ENCODE results near the gene CEP164. TPM values are rescaled to one million over a fixed set of nuclear protein-coding genes. Genes with fewer than 3 reads are reported as not detected.

CEP164 gene
- total RNA-seq, 1 donor from 2014 or later: 28.8 TPM

- TF ChIP-seq, protein P1, sequence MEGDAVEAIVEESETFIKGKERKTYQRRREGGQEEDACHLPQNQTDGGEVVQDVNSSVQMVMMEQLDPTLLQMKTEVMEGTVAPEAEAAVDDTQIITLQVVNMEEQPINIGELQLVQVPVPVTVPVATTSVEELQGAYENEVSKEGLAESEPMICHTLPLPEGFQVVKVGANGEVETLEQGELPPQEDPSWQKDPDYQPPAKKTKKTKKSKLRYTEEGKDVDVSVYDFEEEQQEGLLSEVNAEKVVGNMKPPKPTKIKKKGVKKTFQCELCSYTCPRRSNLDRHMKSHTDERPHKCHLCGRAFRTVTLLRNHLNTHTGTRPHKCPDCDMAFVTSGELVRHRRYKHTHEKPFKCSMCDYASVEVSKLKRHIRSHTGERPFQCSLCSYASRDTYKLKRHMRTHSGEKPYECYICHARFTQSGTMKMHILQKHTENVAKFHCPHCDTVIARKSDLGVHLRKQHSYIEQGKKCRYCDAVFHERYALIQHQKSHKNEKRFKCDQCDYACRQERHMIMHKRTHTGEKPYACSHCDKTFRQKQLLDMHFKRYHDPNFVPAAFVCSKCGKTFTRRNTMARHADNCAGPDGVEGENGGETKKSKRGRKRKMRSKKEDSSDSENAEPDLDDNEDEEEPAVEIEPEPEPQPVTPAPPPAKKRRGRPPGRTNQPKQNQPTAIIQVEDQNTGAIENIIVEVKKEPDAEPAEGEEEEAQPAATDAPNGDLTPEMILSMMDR (IDR thresholded peaks at IDR 0.05; ENCODE audit: insufficient read depth, low read length, poor library complexity, severe bottlenecking): no peak
- H3K27me3 ChIP-seq (ENCODE audit: control insufficient read depth, insufficient read depth, low read length): no peaks in the 10 kb centered on the region
- no peaks in the 10 kb centered on the region for H3K36me3 ChIP-seq (ENCODE audit: control insufficient read depth, insufficient read depth, low read length)
- DNase-seq (ENCODE audit: low read depth): no peak
- H3K4me3 ChIP-seq (ENCODE audit: low read depth, low read length): no peak overlapping the region
Measured at GRCh38 chr11:117292616-117293015, 35.0 kb upstream of the CEP164 start.

GRCh38 chr11:117295438-117296137 is 32.1 kb upstream of the CEP164 start:
- TF ChIP-seq, protein P1 (IDR thresholded peaks at IDR 0.05; ENCODE audit: insufficient read depth, low read length, poor library complexity, severe bottlenecking): no peak
- no peaks in the 10 kb centered on the region for H3K36me3 ChIP-seq (ENCODE audit: control insufficient read depth, insufficient read depth, low read length)
- DNase-seq (ENCODE audit: low read depth): no peak
- no peaks in the 10 kb centered on the region for H3K27me3 ChIP-seq (ENCODE audit: control insufficient read depth, insufficient read depth, low read length)
- H3K4me3 ChIP-seq (ENCODE audit: low read depth, low read length): no peak overlapping the region

DNA sequence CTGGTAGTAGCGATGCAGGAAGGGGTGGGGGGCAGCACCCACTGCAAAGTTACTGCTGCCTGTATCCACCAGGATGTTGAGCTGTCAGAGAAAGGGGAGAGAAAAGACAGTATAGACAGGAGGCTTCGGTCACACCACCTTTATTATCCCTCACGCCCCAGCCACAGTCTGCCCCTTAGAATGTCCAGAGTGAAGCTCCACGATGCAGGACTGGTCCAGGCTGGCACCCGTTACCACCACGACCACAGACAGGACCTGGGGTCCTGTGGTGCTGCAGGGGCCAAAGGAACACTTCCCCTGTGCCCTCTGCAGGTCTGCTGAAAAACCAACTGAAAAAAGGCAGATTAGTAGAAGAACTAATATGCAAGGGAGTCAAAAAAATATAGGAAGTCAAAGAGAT is 30.8 kb upstream of the CEP164 start:
- H3K4me3 ChIP-seq (ENCODE audit: low read depth, low read length): no peak overlapping the region
- no peak for DNase-seq (ENCODE audit: low read depth)
- no peaks in the 10 kb centered on the region for H3K36me3 ChIP-seq (ENCODE audit: control insufficient read depth, insufficient read depth, low read length)
- TF ChIP-seq, protein P1 (IDR thresholded peaks at IDR 0.05; ENCODE audit: insufficient read depth, low read length, poor library complexity, severe bottlenecking): no peak
- no peaks in the 10 kb centered on the region for H3K27me3 ChIP-seq (ENCODE audit: control insufficient read depth, insufficient read depth, low read length)

GRCh38 chr11:117298195-117298594 is 29.5 kb upstream of the CEP164 start:
- Histone ChIP-seq H3K27me3 (ENCODE audit: control insufficient read depth, insufficient read depth, low read length) (no peaks in the 10 kb centered on the region), H3K36me3 (ENCODE audit: control insufficient read depth, insufficient read depth, low read length) (no peaks in the 10 kb centered on the region), H3K4me3 (ENCODE audit: low read depth, low read length) (no peak overlapping the region)
- DNase-seq (ENCODE audit: low read depth): no peak
- TF ChIP-seq, protein P1 (IDR thresholded peaks at IDR 0.05; ENCODE audit: insufficient read depth, low read length, poor library complexity, severe bottlenecking): no peak

- Histone ChIP-seq H3K27me3 (ENCODE audit: control insufficient read depth, insufficient read depth, low read length) (no peaks in the 10 kb centered on the region), H3K36me3 (ENCODE audit: control insufficient read depth, insufficient read depth, low read length) (no peaks in the 10 kb centered on the region), H3K4me3 (ENCODE audit: low read depth, low read length) (no peak overlapping the region)
- TF ChIP-seq, protein P1 (IDR thresholded peaks at IDR 0.05; ENCODE audit: insufficient read depth, low read length, poor library complexity, severe bottlenecking): no peak
- no peak for DNase-seq (ENCODE audit: low read depth)
Measured at GRCh38 chr11:117299351-117300282, 28.0 kb upstream of the CEP164 start.

Measured in kidney epithelial cell (primary cell).